OCI-M2 (cell line): Measurements from ENCODE around the gene AXIN1.
"Not testable (repeated sequence)": the region's sequence is repeated elsewhere in the genome, so short reads cannot be mapped to it uniquely, and the experiment has no call there.

Experiments
- DNase-seq: peaks from one replicate; lab custom pipeline; 2025; ENCODE audit not compliant: unreplicated experiment; lab: John Stamatoyannopoulos, UW

AXIN1 gene

DNA sequence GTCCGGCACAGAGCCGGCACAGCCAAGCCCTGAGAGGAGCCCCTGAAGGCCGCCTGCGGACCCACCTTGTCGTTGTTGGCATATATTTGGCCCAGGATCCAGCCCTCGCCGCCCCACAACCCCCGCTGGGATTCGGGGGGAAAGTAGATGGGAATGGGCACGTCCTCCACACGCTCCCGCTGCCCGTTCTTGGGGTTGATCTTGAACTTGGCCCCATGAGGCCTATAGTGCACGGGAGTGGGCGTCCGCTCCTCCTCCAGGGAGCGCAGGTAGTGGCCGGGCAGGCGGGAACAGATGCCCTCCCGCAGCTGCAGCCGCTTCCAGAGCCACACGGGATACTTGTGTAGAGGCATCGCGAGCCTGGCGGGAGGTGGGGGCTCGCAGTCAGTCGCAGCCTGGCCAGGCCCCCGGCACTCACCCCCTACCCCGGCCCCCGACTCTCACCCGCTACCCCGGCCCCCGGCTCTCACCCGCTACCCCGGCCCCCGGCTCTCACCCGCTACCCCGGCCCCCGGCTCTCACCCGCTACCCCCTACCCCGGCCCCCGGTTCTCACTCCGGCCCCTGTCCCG, 17.4 kb upstream of the AXIN1 start:
- no peak for DNase-seq

DNA sequence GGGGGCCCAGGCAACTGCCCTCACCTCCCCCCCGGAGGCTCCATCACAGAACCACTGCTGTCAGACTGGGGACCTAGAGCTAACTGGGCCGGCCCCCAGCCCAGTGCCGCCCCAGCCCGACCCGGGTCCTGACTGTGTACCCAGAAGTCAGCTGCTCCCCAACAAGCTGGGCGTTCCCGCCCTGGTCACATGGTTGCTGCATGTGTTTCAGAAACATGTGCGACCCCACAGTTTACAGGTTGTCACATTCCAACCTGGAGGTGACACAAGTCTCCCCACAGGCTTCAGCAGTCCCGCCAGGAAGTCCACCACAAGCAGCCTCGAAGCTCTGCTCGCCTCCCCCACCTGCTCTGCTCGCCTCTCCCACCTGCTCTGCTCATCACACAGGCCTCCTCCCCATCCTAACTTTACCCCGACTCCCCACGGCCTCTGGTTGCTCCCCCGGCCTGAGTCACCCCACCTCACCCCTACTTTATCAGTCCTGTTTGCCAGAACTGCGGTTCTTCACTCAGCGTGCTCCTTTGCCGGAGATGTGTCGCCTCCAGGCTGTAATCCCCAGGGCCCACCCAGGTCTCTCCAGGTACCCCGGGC, 16.8 kb upstream of the AXIN1 start:
- no peak for DNase-seq

DNA sequence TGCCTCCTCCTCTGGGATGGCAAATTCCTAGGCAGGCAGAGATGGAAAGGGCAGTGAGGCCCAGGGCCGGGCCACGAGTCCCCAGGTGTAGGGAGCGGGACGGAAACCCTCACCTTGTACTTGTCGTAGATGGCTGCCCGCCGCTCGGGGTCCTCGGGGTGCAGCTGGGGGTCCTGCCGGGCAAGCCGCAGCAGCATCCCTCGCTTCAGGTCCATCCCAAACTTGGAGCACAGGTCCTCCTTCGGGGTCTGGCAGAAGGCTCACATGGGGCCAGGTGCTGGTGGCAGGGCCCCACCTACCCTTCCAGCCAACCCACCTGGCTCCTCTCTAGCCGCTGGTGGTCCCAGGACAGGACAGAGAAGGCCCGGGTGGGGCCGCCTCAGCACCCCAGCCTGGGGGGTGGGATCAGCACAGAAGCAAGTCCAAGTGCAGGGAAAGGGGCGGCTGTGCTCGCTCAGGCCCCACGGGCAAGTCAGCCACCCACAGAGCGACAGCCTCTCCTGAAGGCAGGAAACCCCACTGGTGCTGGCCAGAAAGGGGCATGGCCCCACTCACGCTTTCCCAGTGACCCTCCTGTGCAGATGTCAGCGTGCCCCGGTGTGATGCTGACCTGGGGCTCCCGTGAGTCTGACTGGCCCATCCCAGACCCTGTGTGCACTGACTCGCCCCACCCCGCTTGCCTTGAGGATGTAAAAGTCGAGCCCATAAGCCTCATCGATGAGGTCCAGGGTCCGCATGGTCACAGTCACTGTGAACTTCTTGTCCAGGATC, 16.1 kb upstream of the AXIN1 start:
- no peak for DNase-seq

DNA sequence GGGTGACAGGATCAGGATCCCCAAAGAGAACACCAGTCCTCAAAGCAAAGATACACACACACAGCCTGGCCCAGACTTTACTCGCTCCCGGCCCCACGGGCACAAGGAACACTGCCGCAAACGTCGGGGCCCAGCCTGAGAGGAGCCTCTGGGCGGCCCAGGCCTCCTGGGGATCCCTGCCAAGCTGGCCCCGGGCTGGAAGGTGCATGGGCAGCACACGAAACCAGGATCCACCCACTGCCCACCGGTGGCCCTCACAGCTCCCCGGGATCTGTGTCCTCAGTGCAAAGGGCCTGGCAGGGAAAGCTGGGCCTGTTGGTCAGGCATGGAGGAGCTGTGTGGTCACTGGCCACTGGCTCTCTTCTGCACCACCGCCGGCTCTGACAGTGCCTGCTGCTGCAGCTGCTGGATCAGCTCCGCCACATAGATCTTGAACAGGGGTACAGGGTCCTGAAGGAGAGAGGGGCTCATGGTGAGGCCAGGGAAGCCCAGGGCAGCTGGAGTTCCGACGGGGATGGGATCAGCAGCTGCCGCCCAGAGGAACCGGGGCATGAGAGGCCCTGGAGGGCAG, 14.9 kb upstream of the AXIN1 start:
- DNase-seq: no peak

DNA sequence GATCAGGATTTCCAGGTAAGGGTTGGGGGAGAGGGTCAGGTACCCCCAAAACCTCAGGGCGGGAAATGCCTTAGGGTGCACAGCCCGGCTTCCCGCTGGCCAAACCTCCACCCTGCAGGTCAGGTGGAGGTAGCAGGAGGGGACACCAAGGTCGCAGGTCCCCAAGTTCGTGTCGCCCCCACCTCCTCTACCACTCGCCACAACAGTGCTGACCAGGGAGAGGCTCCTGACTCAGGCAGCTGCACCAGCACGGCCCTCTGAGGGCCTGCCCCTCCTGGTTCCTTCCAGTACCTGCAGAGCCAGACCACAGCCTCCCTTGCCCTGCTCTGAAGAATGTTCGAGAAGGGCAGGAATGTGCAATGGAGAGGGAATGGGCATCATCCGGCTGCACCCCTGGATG, 14.0 kb upstream of the AXIN1 start:
- no peak for DNase-seq

DNA sequence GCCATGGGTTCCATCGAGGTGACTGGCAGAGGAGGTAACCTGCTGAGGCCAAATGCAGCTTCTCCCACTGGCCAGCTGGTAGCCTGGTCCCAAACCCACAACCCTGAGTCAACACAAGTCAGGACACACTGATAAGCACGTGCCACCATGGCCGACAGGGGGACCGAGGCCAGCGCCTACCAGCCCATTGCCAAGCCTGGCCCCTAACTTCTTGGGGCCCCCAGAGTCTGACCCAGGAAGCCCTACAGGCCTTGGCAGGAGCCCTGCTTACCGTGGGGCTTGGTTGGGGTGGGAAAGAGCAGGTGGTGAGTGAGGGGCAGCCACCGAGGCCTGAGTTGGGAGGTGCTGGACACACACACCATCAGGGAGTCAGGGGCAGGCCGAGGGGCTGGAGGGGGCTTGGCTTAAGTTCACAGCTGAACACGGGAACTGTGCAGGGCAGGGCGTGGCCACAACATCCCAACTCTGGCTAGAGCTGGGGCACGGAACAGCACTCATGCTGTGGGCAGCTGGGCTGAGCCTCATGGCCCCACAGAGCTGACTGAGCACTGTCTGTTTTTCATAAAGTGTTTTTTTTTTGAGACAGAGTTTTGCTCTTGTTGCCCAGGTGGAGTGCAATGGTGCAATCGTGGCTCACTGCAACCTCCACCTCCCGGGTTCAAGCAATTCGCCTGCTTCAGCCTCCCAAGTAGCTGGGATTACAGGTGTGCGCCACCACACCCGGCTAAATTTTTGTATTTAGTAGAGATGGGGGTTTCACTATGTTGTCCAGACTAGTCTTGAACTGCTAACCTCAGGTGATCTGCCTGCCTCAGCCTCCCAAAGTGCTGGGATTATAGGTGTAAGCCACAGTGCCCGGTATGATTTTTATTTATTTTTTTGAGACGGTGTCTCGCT, 12.3 kb upstream of the AXIN1 start:
- no peak for DNase-seq

DNA sequence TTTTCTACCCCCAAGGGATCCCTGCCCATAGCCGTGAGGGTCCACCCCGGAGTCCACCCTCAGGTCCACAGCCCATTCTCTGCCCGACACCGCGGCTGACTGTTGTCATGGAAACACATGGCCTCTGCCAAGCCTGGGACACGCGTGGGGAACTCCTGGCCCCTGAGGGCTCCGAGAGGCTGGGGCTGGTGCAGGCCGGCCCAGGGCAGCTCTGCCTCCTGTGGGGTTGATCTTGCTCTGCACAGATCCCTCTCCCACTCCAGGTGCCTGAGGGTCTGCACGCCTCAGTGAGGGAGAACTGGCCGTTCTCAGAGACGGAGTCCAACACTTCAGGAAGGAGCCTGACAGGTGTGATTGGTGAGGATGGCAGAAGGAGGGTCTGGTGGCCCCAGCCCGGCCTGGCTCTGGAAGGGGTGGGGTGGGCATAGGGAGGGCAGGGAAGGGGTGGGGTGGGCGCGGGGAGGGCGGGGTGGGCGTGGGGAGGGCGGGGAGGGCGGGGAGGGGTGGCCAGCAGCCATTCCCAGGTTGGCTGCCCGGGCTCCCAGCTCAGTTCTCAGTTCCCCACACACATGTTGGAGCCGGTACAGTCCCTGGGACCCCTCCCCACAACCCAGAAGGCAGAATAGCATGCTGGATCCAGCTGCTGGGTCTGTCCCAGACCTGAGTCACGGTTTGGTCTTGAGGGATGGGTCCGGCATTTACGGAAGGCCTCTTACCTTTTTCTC, 11.4 kb upstream of the AXIN1 start:
- DNase-seq: no peak

DNA sequence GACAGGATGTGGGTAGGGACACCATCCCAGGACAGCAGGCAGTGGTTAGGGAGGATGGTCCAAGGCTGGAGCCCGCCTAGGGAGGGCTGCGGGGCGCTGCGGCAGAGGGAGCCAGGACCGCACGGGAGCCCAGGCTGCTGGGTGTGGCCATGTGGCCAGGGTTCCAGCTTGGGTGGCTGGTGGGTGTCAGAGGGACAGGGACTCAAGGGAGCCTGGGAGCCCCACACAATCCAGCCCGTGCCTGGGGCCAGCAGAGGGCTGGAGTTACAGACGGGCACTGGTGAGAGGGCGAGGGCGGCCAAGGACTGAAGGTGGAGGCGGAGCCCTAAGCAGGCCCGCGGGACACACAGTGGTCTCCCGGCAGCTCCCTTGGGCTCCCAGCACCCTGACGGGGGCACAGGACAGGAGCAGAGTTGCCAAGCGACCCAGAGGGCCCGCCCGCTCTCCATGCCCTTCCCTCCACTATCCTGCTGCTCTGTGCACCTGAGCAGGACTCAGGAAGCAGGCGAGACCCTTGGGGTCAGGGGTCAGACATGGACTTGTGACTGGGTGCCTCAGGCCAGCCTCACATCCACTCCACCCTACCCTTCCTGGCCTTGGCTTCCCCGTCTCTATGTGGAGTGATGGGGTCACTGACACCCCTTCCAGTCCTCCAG, 10.7 kb upstream of the AXIN1 start:
- no peak for DNase-seq

DNA sequence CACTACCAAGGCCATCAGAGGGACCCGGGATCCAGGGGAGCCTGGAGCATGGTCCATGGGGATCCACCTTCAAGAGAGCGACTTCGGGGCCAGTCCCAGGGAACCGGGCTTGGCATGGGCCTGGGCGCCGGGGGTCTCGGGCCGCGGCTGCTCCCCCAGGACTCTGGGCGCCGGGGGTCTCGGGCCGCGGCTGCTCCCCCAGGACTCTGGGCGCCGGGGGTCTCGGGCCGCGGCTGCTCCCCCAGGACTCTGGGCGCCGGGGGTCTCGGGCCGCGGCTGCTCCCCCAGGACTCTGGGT, 10.1 kb upstream of the AXIN1 start:
- not testable (repeated sequence) for DNase-seq

DNA sequence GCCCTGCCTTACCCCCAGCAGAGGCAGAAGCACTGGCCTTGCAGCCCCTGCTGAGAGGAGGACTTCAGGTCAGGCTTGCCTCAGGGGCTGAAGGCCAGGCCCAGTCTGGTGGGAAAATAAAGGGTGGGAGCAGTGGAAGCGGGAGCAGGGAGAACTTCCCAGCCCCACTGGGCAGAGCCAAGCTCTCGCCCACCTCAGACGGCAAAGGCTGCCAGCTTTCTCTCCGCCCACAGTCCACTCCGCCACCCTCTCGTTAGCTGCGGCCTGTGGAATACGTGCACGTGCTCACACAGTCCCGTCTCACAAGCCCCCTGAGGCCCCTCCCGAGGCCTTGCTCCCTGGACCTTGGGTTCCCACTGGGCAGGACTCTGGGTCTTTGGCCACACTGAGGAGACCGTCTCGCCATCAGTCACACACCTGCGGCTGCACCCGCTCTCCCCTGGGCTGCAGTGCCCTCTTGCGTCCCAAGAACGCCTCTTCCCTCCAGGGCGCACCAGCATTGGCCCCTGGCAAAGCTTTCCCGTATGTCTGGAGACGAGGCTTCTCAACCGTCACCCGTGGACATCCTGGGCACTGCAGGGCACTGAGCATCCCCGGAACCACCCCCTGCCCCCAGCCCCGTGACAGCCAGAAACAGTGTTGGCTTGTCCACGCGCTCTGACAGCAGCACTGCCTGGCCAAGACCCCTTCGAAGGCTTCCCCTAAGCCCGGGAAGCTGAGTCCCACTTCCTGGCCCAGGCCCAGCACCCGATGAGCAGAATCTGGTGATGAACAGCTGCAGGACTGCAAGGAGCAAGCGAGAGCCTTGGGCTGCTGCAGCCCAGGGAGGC, 9.6 kb upstream of the AXIN1 start:
- no peak for DNase-seq

DNA sequence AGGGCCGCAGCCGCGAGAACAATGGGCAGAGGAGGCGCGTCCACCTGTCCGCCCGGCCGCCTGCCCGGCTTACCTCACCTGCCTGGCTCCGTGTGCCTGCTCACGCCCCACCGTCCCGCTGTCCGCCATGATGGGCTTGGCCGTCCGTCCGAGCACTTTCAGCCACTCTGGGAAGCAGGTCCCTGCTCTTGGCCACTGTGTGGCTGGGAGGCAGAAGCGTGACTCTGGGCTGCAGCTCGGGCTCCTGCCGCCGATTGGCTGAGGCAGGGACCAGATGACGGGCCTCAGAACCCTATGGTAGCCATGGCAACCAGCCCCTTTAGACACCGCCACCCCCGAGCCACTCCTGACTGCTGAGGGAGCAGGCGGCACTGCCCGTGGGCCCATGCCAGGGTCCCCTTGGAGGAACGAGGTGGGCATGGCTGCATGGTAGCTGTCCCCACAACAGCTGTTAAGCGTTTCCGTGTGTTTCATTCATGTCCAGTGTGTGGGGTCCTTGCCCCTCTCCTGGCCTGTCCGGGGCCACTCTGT, 8.9 kb upstream of the AXIN1 start:
- DNase-seq: no peak

DNA sequence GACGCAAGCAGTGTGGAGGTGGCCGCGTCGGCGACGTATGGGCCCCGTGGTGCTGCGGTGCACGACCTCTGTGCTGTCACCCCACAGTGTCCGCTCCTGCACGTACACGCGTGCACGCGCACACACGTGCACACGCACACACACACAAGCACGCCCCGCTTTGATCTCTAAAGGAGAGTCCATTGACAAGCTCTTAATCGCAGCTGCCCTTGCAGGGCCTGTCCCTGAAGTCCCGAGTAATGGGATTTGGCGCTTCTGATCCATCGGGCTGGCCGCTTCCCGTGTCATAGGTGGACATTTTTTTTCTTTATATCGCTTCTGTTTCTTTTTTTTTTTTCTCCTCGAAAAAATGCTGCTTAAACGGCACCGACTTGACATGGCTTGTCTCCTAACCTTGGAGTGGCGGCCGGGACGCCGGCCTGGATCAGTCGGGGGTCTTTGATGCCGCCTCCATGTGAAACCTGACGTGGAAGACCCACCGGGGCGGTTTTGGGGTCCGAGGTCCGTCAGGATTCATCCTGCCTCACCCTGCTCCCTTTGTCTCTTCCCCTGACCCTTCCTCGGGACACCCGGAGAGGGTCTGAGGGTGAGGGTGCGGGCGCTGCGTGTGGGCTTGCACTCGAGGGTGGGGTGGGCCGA, 8.3 kb upstream of the AXIN1 start:
- no peak for DNase-seq

DNA sequence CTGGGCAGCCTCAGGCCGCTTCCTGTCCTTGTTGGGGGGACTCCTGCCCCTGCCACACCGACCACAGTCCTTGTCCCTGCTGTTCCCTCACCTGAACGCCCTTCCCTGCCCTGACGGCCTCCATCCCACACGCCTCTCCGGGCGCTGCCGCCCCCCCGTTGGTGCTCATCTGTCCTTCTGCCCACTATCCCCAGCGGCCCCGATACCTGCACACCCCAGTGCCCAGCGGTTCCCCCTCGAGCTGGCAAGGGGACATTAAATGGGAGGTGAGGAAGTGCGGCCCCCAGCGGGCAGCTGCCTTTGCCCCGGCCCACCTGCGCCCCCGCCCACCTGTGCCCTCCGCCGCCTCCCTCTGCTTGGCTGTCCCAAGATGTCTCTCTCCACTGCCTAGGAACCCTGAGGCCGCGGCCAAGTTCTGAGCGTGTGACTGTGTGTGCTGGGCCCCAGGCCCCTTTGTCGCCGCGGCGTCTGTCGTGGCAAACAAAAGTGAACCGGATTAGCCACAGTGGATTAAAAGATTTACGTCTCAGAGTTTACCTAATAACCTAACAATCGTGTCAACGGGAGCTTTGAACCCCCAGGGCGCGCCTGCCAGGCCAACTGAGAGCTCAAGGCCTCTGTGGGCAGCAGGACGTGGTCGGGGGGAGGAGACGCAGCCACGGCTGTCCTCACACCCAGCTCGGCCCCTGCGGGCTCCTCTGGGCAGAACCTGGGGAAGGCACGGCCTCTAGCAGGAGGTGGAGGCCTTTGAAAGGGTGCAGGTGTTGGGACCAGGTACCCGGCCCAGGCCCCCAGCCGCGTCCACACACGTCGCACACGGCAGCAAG, 7.6 kb upstream of the AXIN1 start:
- DNase-seq: no peak

DNA sequence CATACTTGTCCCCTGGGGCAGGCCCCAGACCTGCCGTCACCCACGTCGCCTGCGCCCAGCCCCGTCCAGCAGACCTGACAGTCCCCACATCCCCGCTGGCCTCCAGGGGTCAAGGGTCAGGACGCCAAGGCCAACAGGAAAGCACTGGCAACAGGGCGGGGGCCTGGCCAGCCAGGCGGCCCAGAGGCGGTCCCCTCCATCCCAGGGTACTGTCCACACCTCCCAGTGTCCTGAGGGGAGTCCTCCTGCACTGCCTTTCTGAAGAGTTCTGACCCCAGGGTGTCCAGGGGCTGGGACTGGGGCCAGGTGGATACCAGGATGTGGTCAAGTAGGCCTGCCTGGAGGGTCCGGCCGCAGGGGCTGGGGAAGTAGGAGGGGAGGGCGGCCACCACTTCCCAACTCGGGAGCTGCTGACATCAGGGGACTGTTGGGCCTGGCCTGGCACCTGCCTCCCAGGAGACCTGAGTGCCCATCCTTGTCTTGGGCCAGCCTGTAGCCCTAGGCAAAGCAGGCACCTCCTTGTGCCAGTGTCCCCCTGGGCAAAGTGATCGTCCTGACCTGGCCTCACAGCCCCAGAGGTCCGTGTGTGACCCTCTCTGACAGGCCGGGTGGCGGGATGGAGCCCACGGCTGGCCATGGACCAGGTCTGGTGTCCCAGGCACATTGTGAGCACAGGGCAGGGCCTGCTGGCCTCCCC, 6.7 kb upstream of the AXIN1 start:
- no peak for DNase-seq

DNA sequence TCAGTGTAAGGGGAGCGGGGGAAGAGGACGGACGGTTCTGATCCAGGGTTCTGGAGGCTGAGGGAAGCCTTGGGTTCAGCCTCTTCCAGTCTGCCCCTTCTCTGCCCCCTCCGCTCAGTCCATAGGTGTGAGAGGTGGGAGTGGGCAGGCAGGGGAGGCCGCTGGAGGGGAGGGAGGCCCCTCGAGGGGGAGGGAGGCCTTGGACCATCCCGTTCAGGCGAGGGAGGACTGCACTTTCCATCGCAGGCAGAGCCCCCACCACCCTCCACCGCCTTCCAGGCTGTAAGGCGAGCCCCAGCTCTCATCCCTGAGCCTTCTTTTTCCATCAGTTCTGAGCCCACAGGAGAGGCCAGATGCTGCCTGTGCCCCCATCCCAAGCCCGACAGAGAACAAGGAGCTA, 4.2 kb upstream of the AXIN1 start:
- DNase-seq: no peak

DNA sequence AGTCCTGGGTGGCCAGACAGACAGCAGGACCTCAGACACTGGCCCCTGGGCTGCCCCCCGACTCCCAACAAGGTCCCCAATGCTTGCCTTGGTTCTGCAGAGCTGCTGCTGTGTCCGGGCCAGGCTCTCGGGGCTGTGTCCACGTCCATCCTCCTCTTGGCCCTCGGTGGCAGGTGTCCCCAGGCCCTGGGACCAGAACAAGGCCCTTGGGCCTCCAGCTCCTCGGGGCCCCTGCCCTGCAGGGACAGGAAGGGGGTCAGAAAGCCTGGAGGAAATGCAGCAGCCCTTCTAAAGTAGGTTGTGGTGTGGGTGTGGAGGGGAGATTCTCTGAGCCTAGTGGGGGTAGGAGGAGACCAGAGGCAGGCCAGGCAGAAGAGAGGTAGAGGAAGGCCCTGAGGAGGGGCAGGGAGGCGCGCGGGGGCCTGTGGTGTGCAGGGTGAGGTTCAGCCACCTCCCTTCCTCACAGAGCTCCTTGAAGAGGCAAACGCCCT, 2.5 kb upstream of the AXIN1 start:
- no peak for DNase-seq

DNA sequence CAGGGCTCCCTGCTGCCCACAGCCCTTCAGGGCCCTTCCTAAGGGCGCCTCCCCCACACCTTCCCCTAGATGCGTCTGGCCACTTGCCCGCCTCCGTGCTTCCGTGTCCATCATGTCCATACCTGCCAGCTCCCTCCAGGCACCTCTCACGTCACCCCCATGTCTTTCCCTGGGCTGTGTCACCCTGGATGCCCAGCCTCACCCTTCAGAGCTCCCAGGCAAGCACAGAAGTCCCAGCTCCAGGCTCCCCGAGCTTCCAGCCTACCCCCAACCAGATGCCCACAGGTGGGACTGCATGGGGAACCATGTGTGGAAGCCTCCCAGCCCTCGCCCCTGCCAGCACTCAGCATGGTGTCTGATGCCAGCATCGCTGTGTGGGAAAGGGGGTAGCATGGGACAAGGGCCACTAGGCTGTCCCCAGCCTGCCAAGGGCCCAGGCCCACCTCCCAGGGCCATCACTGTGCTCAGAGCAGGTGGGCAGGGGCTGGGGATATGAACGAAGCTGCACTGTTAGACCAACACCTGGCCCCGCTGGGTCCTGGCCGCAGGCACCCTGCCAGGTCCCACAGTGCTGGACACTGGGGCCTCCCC, 1.9 kb upstream of the AXIN1 start:
- DNase-seq: no peak
